GM12892 (cell line): ENCODE data around the gene ART3.
"Not testable (repeated sequence)": the region's sequence is repeated elsewhere in the genome, so short reads cannot be mapped to it uniquely, and the experiment has no call there.

Experiments used
- POLR2A ChIP-seq: IDR thresholded peaks from 2 replicates; pipeline ENCODE4 v1.6.1; 2011; ENCODE audit warnings: low read depth, low read length, control low read depth
- POLR2AphosphoS5 ChIP-seq: IDR thresholded peaks from 2 replicates; pipeline ENCODE4 v1.6.1; 2011; ENCODE audit warnings: low read depth, low read length, control low read depth
- TAF1 ChIP-seq: IDR thresholded peaks from 2 replicates; pipeline ENCODE4 v1.6.1; 2011; ENCODE audit warnings: low read depth, mild to moderate bottlenecking, control low read depth, low read length, borderline replicate concordance

GRCh38 chr4:76049860-76050416, 24.6 kb upstream of the ART3 start:
- TF ChIP-seq POLR2AphosphoS5, POLR2A, TAF1: not testable (repeated sequence)
